HG03139 (cell line): ENCODE results near the gene AGFG2.

ENCODE experiments used
- ATAC-seq: cut with Tn5 transposase; IDR thresholded peaks from one replicate; pipeline ENCODE4 v1.9.1; 2021; ENCODE audit not compliant: unreplicated experiment

AGFG2 gene

GRCh38 chr7:100570954-100571828 is 32.2 kb downstream of the AGFG2 start:
- ATAC-seq: no peak

GRCh38 chr7:100571829-100572116 is 32.8 kb downstream of the AGFG2 start:
- no peak for ATAC-seq

- ATAC-seq: no peak
These were observed 33.4 kb downstream of the AGFG2 start for GRCh38 chr7:100572281-100572948.

- ATAC-seq: no peak
These were observed 34.1 kb downstream of the AGFG2 start for GRCh38 chr7:100572949-100573675.

GRCh38 chr7:100573691-100574361 is 34.8 kb downstream of the AGFG2 start, which contains the start of gene SAP25:
TSS of gene SAP25 (minus strand) at chr7:100573900. CDS start at chr7:100573742, 158 bp downstream.
- no peak for ATAC-seq

- ATAC-seq: no peak
These were observed 35.6 kb downstream of the AGFG2 start for GRCh38 chr7:100574362-100575205.

- ATAC-seq: no peak
These were observed 36.2 kb downstream of the AGFG2 start for GRCh38 chr7:100575206-100575631.

- ATAC-seq: no peak
These were observed 36.9 kb downstream of the AGFG2 start for GRCh38 chr7:100575746-100576383.

- ATAC-seq: no peak
These were observed 37.5 kb downstream of the AGFG2 start for GRCh38 chr7:100576384-100576993.

- ATAC-seq: no peak
These were observed 38.1 kb downstream of the AGFG2 start for GRCh38 chr7:100577103-100577502.

- ATAC-seq: no peak
These were observed 38.5 kb downstream of the AGFG2 start for GRCh38 chr7:100577507-100577906.

- no peak for ATAC-seq
These were observed 39.5 kb downstream of the AGFG2 start for GRCh38 chr7:100578246-100579183.

GRCh38 chr7:100580466-100581283 is 41.7 kb downstream of the AGFG2 start:
- no peak for ATAC-seq

GRCh38 chr7:100582041-100582579 is 43.1 kb downstream of the AGFG2 start:
- no peak for ATAC-seq

GRCh38 chr7:100582650-100583049 is 43.6 kb downstream of the AGFG2 start:
- no peak for ATAC-seq

- no peak for ATAC-seq
These were observed 44.4 kb downstream of the AGFG2 start for GRCh38 chr7:100583132-100584053.
